ENCODE data around the gene MGP.

MGP gene

DNA sequence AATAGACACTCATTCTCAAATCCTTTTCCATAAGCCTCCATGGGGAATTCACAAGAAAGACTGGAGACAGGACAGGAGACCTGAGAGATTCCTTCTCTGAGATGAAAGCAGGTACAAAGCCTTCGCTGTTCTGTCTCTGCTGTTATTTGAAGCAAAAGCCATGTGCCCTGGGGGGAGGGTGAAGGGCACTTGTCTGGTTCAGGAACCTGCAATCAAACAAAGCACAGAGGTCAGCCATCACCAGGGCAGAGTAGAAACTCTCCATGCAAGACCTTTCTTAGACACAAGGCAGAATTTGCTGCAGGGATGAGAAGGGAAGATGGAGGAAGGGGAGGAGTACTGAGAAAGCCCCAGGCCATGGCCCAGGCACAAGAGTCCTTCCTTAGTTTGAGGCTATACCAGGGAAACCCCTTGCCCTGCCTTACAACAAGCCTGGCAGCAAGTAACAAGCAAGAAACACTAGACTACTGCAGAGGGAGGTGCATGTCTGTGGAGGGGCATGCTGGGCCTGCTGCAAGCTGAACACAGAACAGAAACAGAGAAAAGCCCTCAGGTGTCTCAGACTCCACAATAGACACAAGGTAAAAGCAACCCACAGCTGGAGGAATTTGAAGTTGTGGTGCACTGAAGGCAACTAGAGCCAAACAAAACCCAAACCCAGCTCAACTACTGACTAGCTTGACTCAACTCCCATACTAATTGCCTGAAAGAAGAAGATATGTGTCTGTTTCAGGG lies 34.6 kb downstream of the MGP start:
- H3K4me3 ChIP-seq (ENCODE audit: low read depth, low read length) = no peak overlapping the region
- no peak for TF ChIP-seq CTCF (IDR thresholded peaks at IDR 0.05; ENCODE audit: borderline replicate concordance, insufficient read depth, low read depth, low read length)

DNA sequence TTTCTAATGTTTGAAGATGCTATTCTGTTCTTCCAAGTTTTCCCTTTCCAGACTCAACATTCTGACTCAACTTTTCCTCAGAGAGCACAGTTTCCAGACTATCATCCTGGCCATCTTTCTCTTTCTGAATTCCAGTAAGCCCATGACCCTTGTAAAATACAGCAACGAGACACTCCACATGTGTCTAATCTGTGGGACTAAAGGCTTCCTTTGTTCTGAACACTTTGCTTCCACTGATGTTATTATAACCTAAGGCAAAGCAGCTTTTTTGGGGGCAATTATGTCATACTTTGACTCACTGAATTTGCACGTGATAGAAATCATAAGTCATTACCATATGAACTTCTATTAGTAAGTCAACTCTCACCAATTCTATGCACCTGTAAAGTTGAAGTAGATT lies 36.0 kb downstream of the MGP start:
- no peak overlapping the region for H3K4me3 ChIP-seq (ENCODE audit: low read depth, low read length)
- no peak for TF ChIP-seq CTCF (IDR thresholded peaks at IDR 0.05; ENCODE audit: borderline replicate concordance, insufficient read depth, low read depth, low read length)

GRCh38 chr12:14846876-14847580 lies 38.6 kb downstream of the MGP start:
- H3K4me3 ChIP-seq (ENCODE audit: low read depth, low read length) = no peak overlapping the region
- no peak for TF ChIP-seq CTCF (IDR thresholded peaks at IDR 0.05; ENCODE audit: borderline replicate concordance, insufficient read depth, low read depth, low read length)

DNA sequence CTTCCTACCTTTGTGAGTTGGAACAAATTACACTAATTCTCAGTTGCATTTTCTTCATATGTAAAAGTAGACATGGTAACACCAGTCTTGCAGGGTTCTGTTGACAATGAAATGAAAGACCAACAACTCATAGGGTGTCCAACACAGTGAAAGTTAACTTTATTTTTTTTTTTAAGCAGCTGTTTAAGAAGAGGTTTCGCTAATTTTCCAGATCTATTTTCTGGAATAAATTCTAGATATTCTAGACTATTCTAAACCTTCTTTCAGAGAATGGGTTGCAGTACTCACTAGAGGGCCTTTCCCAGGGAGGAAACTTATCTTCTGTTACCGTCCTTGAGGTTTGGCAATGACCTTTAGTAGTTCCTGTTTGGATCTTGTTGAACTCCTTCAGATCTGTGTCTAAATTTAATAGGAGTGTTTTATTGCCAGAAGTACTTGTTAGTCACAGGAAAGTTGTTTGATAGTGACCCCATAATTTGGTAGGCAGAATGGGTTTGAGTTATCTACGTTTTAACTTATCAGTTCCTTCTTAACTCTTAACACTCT lies 39.5 kb downstream of the MGP start:
- no peak for TF ChIP-seq CTCF (IDR thresholded peaks at IDR 0.05; ENCODE audit: borderline replicate concordance, insufficient read depth, low read depth, low read length)
- no peak overlapping the region for H3K4me3 ChIP-seq (ENCODE audit: low read depth, low read length)

- H3K4me3 ChIP-seq (ENCODE audit: low read depth, low read length) = no peak overlapping the region
- TF ChIP-seq CTCF (IDR thresholded peaks at IDR 0.05; ENCODE audit: borderline replicate concordance, insufficient read depth, low read depth, low read length) = peak; percentile 35; the same call in 1 of the 2 replicates
Measured at GRCh38 chr12:14845350-14845750, 40.3 kb downstream of the MGP start.

DNA sequence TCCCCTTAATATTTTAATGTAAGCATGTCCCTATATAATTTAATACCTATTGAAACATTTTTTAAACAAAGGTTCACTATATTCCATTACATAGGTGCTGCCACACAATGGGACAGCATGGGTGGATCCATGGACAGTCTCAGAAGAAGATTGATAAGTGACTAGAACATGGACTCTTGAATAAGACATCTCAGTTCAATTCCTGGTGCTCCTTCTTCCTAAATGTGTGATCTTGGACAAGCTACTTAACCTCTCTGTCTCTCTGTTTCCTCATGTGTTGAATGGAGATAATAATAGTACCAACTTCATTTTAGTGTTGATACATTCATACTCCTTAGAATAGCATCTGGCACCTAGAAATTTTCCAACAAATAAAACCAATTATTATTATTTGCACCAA lies 41.3 kb downstream of the MGP start:
- no peak for TF ChIP-seq CTCF (IDR thresholded peaks at IDR 0.05; ENCODE audit: borderline replicate concordance, insufficient read depth, low read depth, low read length)
- H3K4me3 ChIP-seq (ENCODE audit: low read depth, low read length) = no peak overlapping the region
